ENCODE results near the gene TNN.
"Not testable (repeated sequence)": the region's sequence is repeated elsewhere in the genome, so short reads cannot be mapped to it uniquely, and the experiment has no call there.

Gene TNN

GRCh38 chr1:175071276-175071943 lies 3.8 kb downstream of the TNN start:
- DNase-seq: no peak

GRCh38 chr1:175072099-175072951 lies 4.7 kb downstream of the TNN start:
- peak; percentile 76 to 79 for DNase-seq

GRCh38 chr1:175073061-175073460 lies 5.4 kb downstream of the TNN start:
- peak; percentile 33 to 67 for DNase-seq

GRCh38 chr1:175073633-175074032 lies 6.0 kb downstream of the TNN start:
- no peak for DNase-seq

- no peak for DNase-seq
Measured at GRCh38 chr1:175075572-175076568, 8.2 kb downstream of the TNN start.

GRCh38 chr1:175077356-175078030 lies 9.9 kb downstream of the TNN start:
- DNase-seq: no peak

- no peak for DNase-seq
Measured at GRCh38 chr1:175078629-175079028, 11.0 kb downstream of the TNN start.

GRCh38 chr1:175079338-175079737 lies 11.7 kb downstream of the TNN start:
- DNase-seq: no peak

- DNase-seq: no peak
Measured at GRCh38 chr1:175080030-175080429, 12.4 kb downstream of the TNN start.

GRCh38 chr1:175081983-175082382 lies 14.3 kb downstream of the TNN start:
- DNase-seq: no peak

- no peak for DNase-seq
Measured at GRCh38 chr1:175088525-175088951, 20.9 kb downstream of the TNN start.

GRCh38 chr1:175089136-175089718 lies 21.6 kb downstream of the TNN start:
- no peak for DNase-seq

- DNase-seq: no peak
Measured at GRCh38 chr1:175090780-175091179, 23.1 kb downstream of the TNN start.

GRCh38 chr1:175094626-175095025 lies 27.0 kb downstream of the TNN start:
- DNase-seq: no peak

GRCh38 chr1:175095069-175095468 lies 27.4 kb downstream of the TNN start:
- DNase-seq: no peak

- no peak for DNase-seq
Measured at GRCh38 chr1:175095978-175096607, 28.5 kb downstream of the TNN start.

GRCh38 chr1:175097361-175097760 lies 29.7 kb downstream of the TNN start:
- DNase-seq: no peak

GRCh38 chr1:175099916-175100315 lies 32.3 kb downstream of the TNN start:
- no peak for DNase-seq

GRCh38 chr1:175102166-175102565 lies 34.5 kb downstream of the TNN start:
- not testable (repeated sequence) for DNase-seq

- not testable (repeated sequence) for DNase-seq
Measured at GRCh38 chr1:175106536-175106935, 38.9 kb downstream of the TNN start.

- not testable (repeated sequence) for DNase-seq
Measured at GRCh38 chr1:175108331-175108820, 40.7 kb downstream of the TNN start.

Data from AML-193 (cell line).